Measurements from ENCODE around the gene ACTG1. TPM values are rescaled to one million over a fixed set of nuclear protein-coding genes. Genes with fewer than 3 reads are reported as not detected.
A peak's percentile ranks its signal among the peaks of the same experiment; 100 is the strongest.

ACTG1 gene
- total RNA-seq, 4 donors from 2014 or later, result 322 to 934 (median 415) TPM

DNA sequence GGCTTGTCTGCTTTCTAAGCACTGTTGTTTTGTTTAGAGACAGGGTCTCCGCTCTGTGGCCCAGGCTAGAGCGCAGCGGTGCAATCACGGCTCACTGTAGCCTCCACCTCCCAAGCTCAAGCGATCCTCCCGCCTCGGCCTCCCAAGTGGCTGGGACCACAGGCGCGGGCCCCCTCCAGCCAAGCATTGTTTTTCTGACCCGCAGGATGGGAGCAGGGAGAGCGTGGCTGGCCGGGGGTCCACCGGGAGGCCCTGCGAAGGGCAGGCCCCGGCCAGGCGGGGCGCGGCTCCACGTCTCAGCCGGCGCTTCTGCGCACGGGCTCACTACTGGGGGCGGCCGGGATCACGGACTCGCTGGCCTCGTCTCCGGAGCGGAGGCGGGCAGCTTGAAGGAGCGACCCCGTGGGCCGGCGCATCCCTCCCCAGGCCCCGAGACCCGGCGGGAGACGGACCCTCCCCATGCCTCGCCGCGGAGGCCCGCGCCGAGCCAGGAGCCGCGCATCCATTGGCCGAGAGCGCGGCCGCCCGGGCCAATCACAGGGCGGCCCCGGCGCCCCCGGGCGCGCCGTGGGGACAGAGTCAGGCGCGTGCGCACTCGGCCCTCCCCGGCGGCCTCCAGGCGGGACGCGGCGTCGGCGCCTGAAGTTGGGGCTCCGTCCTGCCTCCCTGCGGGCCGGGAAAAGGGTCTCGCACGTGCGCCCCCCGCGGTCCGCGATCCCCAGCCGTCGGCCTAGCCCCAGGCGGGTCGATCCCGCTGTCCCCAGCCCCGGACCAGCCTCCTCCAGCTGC lies 24.9 kb downstream of the ACTG1 start:
- Histone ChIP-seq H3K27ac (peak overlapping the region; percentile 77 to 91 (median 83)), H3K4me3 (peak overlapping the region; percentile 63 to 77 (median 72)), H3K4me1 (peaks cover 17 to 25% of the 10 kb centered on the region in 2 donors), H3K27me3 (no peaks in the 10 kb centered on the region), H3K9me3 (no peaks in the 10 kb centered on the region), H3K36me3 (no peaks in the 10 kb centered on the region)
- ATAC-seq (peak; percentile 72 to 79), DNase-seq (peak; percentile 55 to 73)
- intact Hi-C loops (cut with DNase I; ENCODE audit: low total_unique reads), result loop anchor here (5.0 kb wide), 1 partner anchor 50 kb away; no protein-coding TSS in a partner anchor
- in situ Hi-C loops (cut with MboI; ENCODE audit: low sequenced_read_pairs in 4 of 4), result loop anchor here in 3 of 4 donors (10.0 to 25.0 kb wide), 3 partner anchors 193 to 233 kb away; partner anchors contain the start of gene SLC38A10 (in 1 of the 3)
- peak; percentile 66 to 80 for TF ChIP-seq POLR2A (IDR thresholded peaks at IDR 0.05)
- TF ChIP-seq, protein P1, sequence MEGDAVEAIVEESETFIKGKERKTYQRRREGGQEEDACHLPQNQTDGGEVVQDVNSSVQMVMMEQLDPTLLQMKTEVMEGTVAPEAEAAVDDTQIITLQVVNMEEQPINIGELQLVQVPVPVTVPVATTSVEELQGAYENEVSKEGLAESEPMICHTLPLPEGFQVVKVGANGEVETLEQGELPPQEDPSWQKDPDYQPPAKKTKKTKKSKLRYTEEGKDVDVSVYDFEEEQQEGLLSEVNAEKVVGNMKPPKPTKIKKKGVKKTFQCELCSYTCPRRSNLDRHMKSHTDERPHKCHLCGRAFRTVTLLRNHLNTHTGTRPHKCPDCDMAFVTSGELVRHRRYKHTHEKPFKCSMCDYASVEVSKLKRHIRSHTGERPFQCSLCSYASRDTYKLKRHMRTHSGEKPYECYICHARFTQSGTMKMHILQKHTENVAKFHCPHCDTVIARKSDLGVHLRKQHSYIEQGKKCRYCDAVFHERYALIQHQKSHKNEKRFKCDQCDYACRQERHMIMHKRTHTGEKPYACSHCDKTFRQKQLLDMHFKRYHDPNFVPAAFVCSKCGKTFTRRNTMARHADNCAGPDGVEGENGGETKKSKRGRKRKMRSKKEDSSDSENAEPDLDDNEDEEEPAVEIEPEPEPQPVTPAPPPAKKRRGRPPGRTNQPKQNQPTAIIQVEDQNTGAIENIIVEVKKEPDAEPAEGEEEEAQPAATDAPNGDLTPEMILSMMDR (IDR thresholded peaks at IDR 0.05 in 4 of 5, conservative IDR thresholded peaks at IDR 0.05 in 1 of 5), result no peak

DNA sequence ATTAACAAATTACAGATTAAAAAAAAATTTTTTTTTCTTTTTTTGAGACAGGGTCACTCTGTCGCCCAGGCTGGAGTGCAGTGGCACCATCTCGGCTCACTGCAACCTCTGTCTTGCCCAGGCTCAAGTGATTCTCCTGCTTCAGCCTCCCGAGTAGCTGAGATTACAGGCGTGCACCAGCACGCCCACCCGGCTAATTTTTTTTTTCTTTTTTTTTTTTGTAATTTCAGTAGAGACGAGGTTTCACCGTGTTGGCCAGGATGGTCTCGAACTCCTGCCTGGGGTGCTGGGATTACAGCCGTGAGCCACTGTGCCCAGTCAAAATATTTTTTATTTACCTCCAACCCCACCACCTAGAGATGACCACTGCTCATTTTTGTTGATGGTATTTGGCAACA lies 25.5 kb downstream of the ACTG1 start:
- Histone ChIP-seq H3K4me3 (peak overlapping the region in 3 of 4 donors; percentile 63 to 77 (median 73)), H3K27me3 (no peaks in the 10 kb centered on the region), H3K27ac (no peak overlapping the region), H3K9me3 (no peaks in the 10 kb centered on the region), H3K36me3 (no peaks in the 10 kb centered on the region), H3K4me1 (peaks cover 20 to 25% of the 10 kb centered on the region in 2 donors)
- ATAC-seq (no peak), DNase-seq (no peak)
- in situ Hi-C loops (cut with MboI; ENCODE audit: low sequenced_read_pairs in 4 of 4), result loop anchor here in 3 of 4 donors (10.0 to 25.0 kb wide), 3 partner anchors 192 to 232 kb away; partner anchors contain the start of gene SLC38A10 (in 1 of the 3)
- TF ChIP-seq, protein P1 (IDR thresholded peaks at IDR 0.05 in 4 of 5, conservative IDR thresholded peaks at IDR 0.05 in 1 of 5), result no peak
- no peak for TF ChIP-seq POLR2A (IDR thresholded peaks at IDR 0.05)
- intact Hi-C loops (cut with DNase I; ENCODE audit: low total_unique reads), result loop anchor here (5.0 kb wide), 1 partner anchor 50 kb away; no protein-coding TSS in a partner anchor

DNA sequence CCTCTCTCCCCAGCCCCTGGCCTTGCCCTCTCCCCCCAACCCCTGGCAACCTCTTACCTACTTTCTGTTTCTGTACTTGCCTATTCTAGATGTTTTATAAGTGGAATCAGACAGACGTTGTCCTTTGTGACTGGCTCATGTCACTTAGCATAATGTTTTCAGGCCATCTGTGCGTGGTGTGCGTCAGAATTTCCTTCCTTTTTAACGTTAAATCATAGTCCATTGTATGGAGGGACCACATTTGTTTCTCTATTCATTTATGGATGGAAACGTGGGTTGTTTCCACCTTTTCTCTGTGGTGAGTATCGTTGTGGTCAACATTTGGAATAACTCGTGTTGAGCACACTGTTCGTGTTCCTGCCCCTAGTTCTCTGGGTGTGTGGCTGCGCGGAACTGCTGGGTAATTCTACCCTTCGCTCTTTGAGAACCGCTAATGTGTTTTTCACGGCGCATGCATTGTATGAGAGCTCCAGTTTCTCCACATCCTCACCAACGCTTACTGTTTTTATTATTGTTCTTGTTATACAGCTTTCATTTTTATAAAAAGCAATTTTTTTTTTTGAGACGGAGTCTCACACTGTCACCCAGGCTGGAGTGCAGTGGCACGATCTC lies 26.3 kb downstream of the ACTG1 start:
- Histone ChIP-seq H3K27me3 (no peaks in the 10 kb centered on the region), H3K9me3 (no peaks in the 10 kb centered on the region), H3K27ac (no peak overlapping the region), H3K36me3 (no peaks in the 10 kb centered on the region), H3K4me1 (peaks cover 20 to 29% of the 10 kb centered on the region in 2 donors), H3K4me3 (no peak overlapping the region)
- ATAC-seq (no peak), DNase-seq (no peak)
- in situ Hi-C loops (cut with MboI; ENCODE audit: low sequenced_read_pairs in 4 of 4), result loop anchor here in 3 of 4 donors (10.0 to 25.0 kb wide), 3 partner anchors 192 to 232 kb away; partner anchors contain the start of gene SLC38A10 (in 1 of the 3)
- TF ChIP-seq POLR2A (IDR thresholded peaks at IDR 0.05), result no peak
- TF ChIP-seq, protein P1 (IDR thresholded peaks at IDR 0.05 in 4 of 5, conservative IDR thresholded peaks at IDR 0.05 in 1 of 5), result no peak
- intact Hi-C loops (cut with DNase I; ENCODE audit: low total_unique reads), result loop anchor here (5.0 kb wide), 1 partner anchor 51 kb away; no protein-coding TSS in a partner anchor

DNA sequence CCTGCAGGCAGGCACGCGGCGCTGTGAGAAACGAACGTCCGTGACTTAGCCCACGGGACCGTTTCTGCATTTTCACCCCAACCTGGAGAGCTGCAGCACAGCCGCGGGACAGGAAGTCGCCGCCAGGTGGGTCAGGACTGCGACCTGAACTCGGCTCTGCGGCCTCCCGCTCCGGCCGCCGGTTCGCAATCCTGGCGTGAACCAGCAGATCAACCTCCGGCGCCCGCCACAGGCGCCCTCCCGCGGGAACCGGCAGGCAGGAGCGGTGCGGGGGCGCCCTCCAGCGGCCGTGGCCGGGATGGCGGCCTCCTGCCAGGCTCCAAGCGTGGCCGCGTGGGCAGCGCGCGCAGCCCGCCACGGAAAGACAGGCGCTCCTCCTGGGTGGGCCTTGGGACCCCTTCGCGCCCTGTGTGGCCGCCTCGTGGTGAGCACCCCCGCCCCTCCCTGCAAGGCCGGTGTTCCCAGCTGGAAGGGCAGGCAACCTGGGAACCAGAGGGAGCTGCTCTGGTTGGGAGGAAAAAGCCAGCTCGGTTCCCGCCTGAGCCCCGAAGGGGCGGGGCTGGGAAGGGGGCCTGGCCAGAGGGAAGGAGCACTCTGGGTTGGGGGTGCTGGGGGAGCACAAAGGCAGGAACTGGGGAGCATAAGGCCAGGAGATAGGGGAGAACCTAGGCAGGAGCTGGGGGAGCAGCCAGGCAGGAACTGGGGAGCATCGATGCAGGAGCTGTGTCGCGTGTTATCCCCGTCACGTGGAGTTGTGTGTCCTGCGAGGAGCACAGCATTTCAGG lies 28.2 kb downstream of the ACTG1 start:
- ATAC-seq (peak; percentile 56 to 60), DNase-seq (peak; percentile 76 to 84)
- no peak for TF ChIP-seq POLR2A (IDR thresholded peaks at IDR 0.05)
- TF ChIP-seq, protein P1 (IDR thresholded peaks at IDR 0.05 in 4 of 5, conservative IDR thresholded peaks at IDR 0.05 in 1 of 5), result peak; percentile 87 to 100 (median 100)
- in situ Hi-C loops (cut with MboI; ENCODE audit: low sequenced_read_pairs in 4 of 4), result loop anchor here (5.0 to 25.0 kb wide), 4 partner anchors 190 to 230 kb away; partner anchors contain the start of gene SLC38A10 (in 1 of the 4)
- intact Hi-C loops (cut with DNase I; ENCODE audit: low total_unique reads), result loop anchor here (1.0 to 2.0 kb wide), 3 partner anchors 56 to 231 kb away; no protein-coding TSS in a partner anchor
- peaks cover 30 to 38% of the 10 kb centered on the region in 2 donors for H3K4me1 ChIP-seq
- peak overlapping the region in 3 of 4 donors; percentile 52 to 57 (median 57) for H3K27ac ChIP-seq
- no peaks in the 10 kb centered on the region for H3K9me3 ChIP-seq
- H3K36me3 ChIP-seq, result no peaks in the 10 kb centered on the region
- H3K27me3 ChIP-seq, result no peaks in the 10 kb centered on the region
- H3K4me3 ChIP-seq, result peak overlapping the region; percentile 41 to 74 (median 58)
